G401.6 (cell line): ENCODE data around the gene AFDN.
A peak's percentile ranks its signal among the peaks of the same experiment; 100 is the strongest.

Source experiments
- FAIRE-seq: peaks from 2 replicates; lab custom pipeline; 2012; peaks lifted over from hg19 to GRCh38; lab: Jason Lieb, UNC

Gene AFDN

GRCh38 chr6:167812088-167812487 lies 14.6 kb upstream of the AFDN start:
- FAIRE-seq, result no peak

GRCh38 chr6:167815296-167815980 lies 11.3 kb upstream of the AFDN start:
- no peak for FAIRE-seq

GRCh38 chr6:167817016-167817415 lies 9.7 kb upstream of the AFDN start:
- FAIRE-seq, result no peak

GRCh38 chr6:167817729-167818128 lies 9.0 kb upstream of the AFDN start:
- FAIRE-seq, result no peak

GRCh38 chr6:167819576-167819975 lies 7.1 kb upstream of the AFDN start:
- FAIRE-seq, result no peak

GRCh38 chr6:167820681-167821080 lies 6.0 kb upstream of the AFDN start:
- no peak for FAIRE-seq

GRCh38 chr6:167824591-167825331 lies 1.9 kb upstream of the AFDN start:
- no peak for FAIRE-seq

GRCh38 chr6:167825332-167826229 lies 1.1 kb upstream of the AFDN start:
- no peak for FAIRE-seq

GRCh38 chr6:167826230-167826895 lies 348 bp upstream of the AFDN start:
- no peak for FAIRE-seq

- no peak for FAIRE-seq
Observed at GRCh38 chr6:167827583-167828324, 1.0 kb downstream of the AFDN start.

- peak; percentile 61 for FAIRE-seq
Observed at GRCh38 chr6:167828325-167828956, 1.7 kb downstream of the AFDN start.

GRCh38 chr6:167829513-167829912 lies 2.8 kb downstream of the AFDN start:
- no peak for FAIRE-seq

GRCh38 chr6:167831281-167831828 lies 4.6 kb downstream of the AFDN start:
- no peak for FAIRE-seq

GRCh38 chr6:167832497-167833395 lies 6.0 kb downstream of the AFDN start:
- no peak for FAIRE-seq

GRCh38 chr6:167833396-167833763 lies 6.7 kb downstream of the AFDN start:
- FAIRE-seq, result no peak

- FAIRE-seq, result no peak
Observed at GRCh38 chr6:167835260-167835659, 8.5 kb downstream of the AFDN start.

- no peak for FAIRE-seq
Observed at GRCh38 chr6:167836721-167837120, 10.0 kb downstream of the AFDN start.

- no peak for FAIRE-seq
Observed at GRCh38 chr6:167838207-167838748, 11.6 kb downstream of the AFDN start.

- FAIRE-seq, result no peak
Observed at GRCh38 chr6:167839343-167839742, 12.6 kb downstream of the AFDN start.

GRCh38 chr6:167839755-167840154 lies 13.0 kb downstream of the AFDN start:
- FAIRE-seq, result no peak
